ENCODE data around the gene KCNMB3.

DNA sequence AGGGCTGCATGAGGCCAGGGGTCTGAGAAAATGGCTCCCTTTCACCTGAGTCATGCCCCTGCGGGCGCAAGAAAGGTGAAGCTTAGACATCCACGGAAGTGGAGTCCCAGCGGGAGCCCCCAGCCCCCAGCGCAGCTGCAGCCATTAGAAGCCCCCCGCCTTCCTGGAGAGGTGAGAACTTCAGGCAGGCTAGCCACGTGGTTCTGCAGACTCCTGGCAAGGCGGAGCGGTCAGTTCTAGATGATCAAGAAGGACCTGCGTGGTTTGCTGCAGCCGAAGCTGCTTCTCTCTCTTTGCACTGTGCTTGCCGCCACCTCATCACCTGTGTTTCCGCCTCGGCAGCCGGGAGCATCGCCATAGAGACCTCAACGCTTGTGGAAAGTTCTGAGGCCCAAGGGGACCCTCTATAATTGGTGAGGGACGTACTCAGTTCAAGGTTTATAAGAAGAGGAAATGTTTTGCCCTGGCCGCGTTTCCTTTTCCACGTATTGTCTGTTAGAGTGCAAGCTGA, 15.8 kb upstream of the KCNMB3 start:
- TF ChIP-seq ZNF274 (IDR thresholded peaks at IDR 0.05; ENCODE audit: low read depth, low read length) (no peak), YY1 (IDR thresholded peaks at IDR 0.05; ENCODE audit: insufficient read depth, insufficient read length) (no peak)

Data from NT2/D1 (cell line).